Erythroblast (primary cell): Measurements from ENCODE around the gene NPFF.

ENCODE experiments used
- GATA1 ChIP-seq: IDR thresholded peaks from 2 replicates; pipeline ENCODE4 v1.6.1; 2011; ENCODE audit warnings: low read depth, mild to moderate bottlenecking, control low read depth, low read length, moderate library complexity
- POLR2A ChIP-seq: IDR thresholded peaks from 2 replicates; pipeline ENCODE4 v1.6.1; 2011; ENCODE audit warnings: mild to moderate bottlenecking, low read length

DNA sequence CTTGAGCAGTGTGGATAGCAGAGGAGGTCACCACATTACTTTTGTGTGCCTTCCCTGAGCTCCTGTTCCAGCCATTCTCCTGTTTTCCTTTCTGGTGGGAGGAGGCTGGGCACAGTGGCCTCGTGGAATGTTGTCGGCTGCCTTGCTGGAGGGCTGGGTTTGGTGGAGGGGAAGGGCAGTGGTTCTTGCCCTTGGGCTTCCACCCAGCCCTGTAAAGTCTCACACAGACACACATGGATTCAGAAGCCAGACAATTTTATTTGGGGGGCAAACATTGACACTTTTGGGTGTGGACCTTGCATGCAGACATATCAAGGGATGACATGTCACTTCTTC lies 866 bp downstream of the NPFF start:
- TF ChIP-seq POLR2A (no peak), GATA1 (no peak)
